NCI-H2107 (cell line): ENCODE measurements around the gene FAM20B.
A peak's percentile ranks its signal among the peaks of the same experiment; 100 is the strongest.
"Not testable (repeated sequence)": the region's sequence is repeated elsewhere in the genome, so short reads cannot be mapped to it uniquely, and the experiment has no call there.

Experiments used
- DNase-seq: peaks from one replicate; lab custom pipeline; 2025; lab: John Stamatoyannopoulos, UW

Gene FAM20B

GRCh38 chr1:179025125-179025974 lies at the start of gene FAM20B:
Gene FAM20B (plus strand): TSS chr1:179025894. CDS start chr1:179043848, 17,954 bp downstream.
- peak; percentile 86 for DNase-seq

- no peak for DNase-seq
Measured at GRCh38 chr1:178976541-178976940, 49.2 kb upstream of the FAM20B start.

GRCh38 chr1:178986204-178986603 lies 39.5 kb upstream of the FAM20B start:
- no peak for DNase-seq

- not testable (repeated sequence) for DNase-seq
Measured at GRCh38 chr1:178988198-178988597, 37.5 kb upstream of the FAM20B start.

GRCh38 chr1:178993559-178993958 lies 32.1 kb upstream of the FAM20B start:
- no peak for DNase-seq

GRCh38 chr1:178997428-178997827 lies 28.3 kb upstream of the FAM20B start:
- DNase-seq: no peak

- DNase-seq: no peak
Measured at GRCh38 chr1:178998295-178998694, 27.4 kb upstream of the FAM20B start.

GRCh38 chr1:178999061-178999460 lies 26.6 kb upstream of the FAM20B start:
- DNase-seq: no peak

GRCh38 chr1:179001451-179001850 lies 24.2 kb upstream of the FAM20B start:
- no peak for DNase-seq

- DNase-seq: not testable (repeated sequence)
Measured at GRCh38 chr1:179002064-179002463, 23.6 kb upstream of the FAM20B start.

- no peak for DNase-seq
Measured at GRCh38 chr1:179002552-179003345, 22.9 kb upstream of the FAM20B start.

- DNase-seq: no peak
Measured at GRCh38 chr1:179003512-179004066, 22.1 kb upstream of the FAM20B start.

- no peak for DNase-seq
Measured at GRCh38 chr1:179007233-179007632, 18.5 kb upstream of the FAM20B start.

GRCh38 chr1:179010671-179011070 lies 15.0 kb upstream of the FAM20B start:
- DNase-seq: no peak

- DNase-seq: no peak
Measured at GRCh38 chr1:179012038-179012437, 13.7 kb upstream of the FAM20B start.

- no peak for DNase-seq
Measured at GRCh38 chr1:179014123-179014522, 11.6 kb upstream of the FAM20B start.

- DNase-seq: no peak
Measured at GRCh38 chr1:179015396-179015795, 10.3 kb upstream of the FAM20B start.

- peak; percentile 27 for DNase-seq
Measured at GRCh38 chr1:179016706-179017382, 8.8 kb upstream of the FAM20B start.

- no peak for DNase-seq
Measured at GRCh38 chr1:179017383-179018326, 8.0 kb upstream of the FAM20B start.

- no peak for DNase-seq
Measured at GRCh38 chr1:179021873-179022272, 3.8 kb upstream of the FAM20B start.
